Measurements from ENCODE around the gene RNF220. TPM values are rescaled to one million over a fixed set of nuclear protein-coding genes. Genes with fewer than 3 reads are reported as not detected.
"Not testable (repeated sequence)": the region's sequence is repeated elsewhere in the genome, so short reads cannot be mapped to it uniquely, and the experiment has no call there.

RNF220 gene
- polyA plus RNA-seq, 1 donor = 58.9 TPM

- no peak for DNase-seq (ENCODE audit: low read depth)
Measured at GRCh38 chr1:44549510-44549909, 144.5 kb downstream of the RNF220 start.

GRCh38 chr1:44553127-44553758 lies 148.2 kb downstream of the RNF220 start:
- DNase-seq (ENCODE audit: low read depth) = no peak

GRCh38 chr1:44553771-44554170 lies 148.7 kb downstream of the RNF220 start:
- DNase-seq (ENCODE audit: low read depth) = no peak

- no peak for DNase-seq (ENCODE audit: low read depth)
Measured at GRCh38 chr1:44554706-44555105, 149.7 kb downstream of the RNF220 start.

GRCh38 chr1:44557778-44558177 lies 152.7 kb downstream of the RNF220 start:
- no peak for DNase-seq (ENCODE audit: low read depth)

GRCh38 chr1:44558883-44559282 lies 153.8 kb downstream of the RNF220 start:
- DNase-seq (ENCODE audit: low read depth) = no peak

GRCh38 chr1:44559330-44559729 lies 154.3 kb downstream of the RNF220 start:
- DNase-seq (ENCODE audit: low read depth) = no peak

GRCh38 chr1:44559913-44560312 lies 154.9 kb downstream of the RNF220 start:
- no peak for DNase-seq (ENCODE audit: low read depth)

- DNase-seq (ENCODE audit: low read depth) = not testable (repeated sequence)
Measured at GRCh38 chr1:44560696-44561095, 155.6 kb downstream of the RNF220 start.

GRCh38 chr1:44565259-44565750 lies 160.2 kb downstream of the RNF220 start:
- no peak for DNase-seq (ENCODE audit: low read depth)

- no peak for DNase-seq (ENCODE audit: low read depth)
Measured at GRCh38 chr1:44565833-44566232, 160.8 kb downstream of the RNF220 start.

GRCh38 chr1:44566281-44567046 lies 161.4 kb downstream of the RNF220 start:
- no peak for DNase-seq (ENCODE audit: low read depth)

- no peak for DNase-seq (ENCODE audit: low read depth)
Measured at GRCh38 chr1:44568128-44568900, 163.3 kb downstream of the RNF220 start.

GRCh38 chr1:44569491-44569890 lies 164.4 kb downstream of the RNF220 start:
- DNase-seq (ENCODE audit: low read depth) = no peak

GRCh38 chr1:44571712-44572571 lies 166.9 kb downstream of the RNF220 start:
- no peak for DNase-seq (ENCODE audit: low read depth)

- DNase-seq (ENCODE audit: low read depth) = no peak
Measured at GRCh38 chr1:44572572-44572879, 167.5 kb downstream of the RNF220 start.

- DNase-seq (ENCODE audit: low read depth) = no peak
Measured at GRCh38 chr1:44575396-44575795, 170.3 kb downstream of the RNF220 start.

- no peak for DNase-seq (ENCODE audit: low read depth)
Measured at GRCh38 chr1:44576456-44577150, 171.5 kb downstream of the RNF220 start.

- DNase-seq (ENCODE audit: low read depth) = no peak
Measured at GRCh38 chr1:44581205-44581604, 176.2 kb downstream of the RNF220 start.

- DNase-seq (ENCODE audit: low read depth) = no peak
Measured at GRCh38 chr1:44584167-44584566, 179.1 kb downstream of the RNF220 start.

- DNase-seq (ENCODE audit: low read depth) = no peak
Measured at GRCh38 chr1:44585315-44585920, 180.4 kb downstream of the RNF220 start.
